GM21576 (cell line): ENCODE measurements around the gene HS1BP3.

Experiments
- ATAC-seq: cut with Tn5 transposase; IDR thresholded peaks from one replicate; pipeline ENCODE4 v1.9.1; 2021; ENCODE audit warnings: mild to moderate bottlenecking, moderate library complexity; ENCODE audit not compliant: unreplicated experiment

Gene HS1BP3, protein sequence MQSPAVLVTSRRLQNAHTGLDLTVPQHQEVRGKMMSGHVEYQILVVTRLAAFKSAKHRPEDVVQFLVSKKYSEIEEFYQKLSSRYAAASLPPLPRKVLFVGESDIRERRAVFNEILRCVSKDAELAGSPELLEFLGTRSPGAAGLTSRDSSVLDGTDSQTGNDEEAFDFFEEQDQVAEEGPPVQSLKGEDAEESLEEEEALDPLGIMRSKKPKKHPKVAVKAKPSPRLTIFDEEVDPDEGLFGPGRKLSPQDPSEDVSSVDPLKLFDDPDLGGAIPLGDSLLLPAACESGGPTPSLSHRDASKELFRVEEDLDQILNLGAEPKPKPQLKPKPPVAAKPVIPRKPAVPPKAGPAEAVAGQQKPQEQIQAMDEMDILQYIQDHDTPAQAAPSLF

DNA sequence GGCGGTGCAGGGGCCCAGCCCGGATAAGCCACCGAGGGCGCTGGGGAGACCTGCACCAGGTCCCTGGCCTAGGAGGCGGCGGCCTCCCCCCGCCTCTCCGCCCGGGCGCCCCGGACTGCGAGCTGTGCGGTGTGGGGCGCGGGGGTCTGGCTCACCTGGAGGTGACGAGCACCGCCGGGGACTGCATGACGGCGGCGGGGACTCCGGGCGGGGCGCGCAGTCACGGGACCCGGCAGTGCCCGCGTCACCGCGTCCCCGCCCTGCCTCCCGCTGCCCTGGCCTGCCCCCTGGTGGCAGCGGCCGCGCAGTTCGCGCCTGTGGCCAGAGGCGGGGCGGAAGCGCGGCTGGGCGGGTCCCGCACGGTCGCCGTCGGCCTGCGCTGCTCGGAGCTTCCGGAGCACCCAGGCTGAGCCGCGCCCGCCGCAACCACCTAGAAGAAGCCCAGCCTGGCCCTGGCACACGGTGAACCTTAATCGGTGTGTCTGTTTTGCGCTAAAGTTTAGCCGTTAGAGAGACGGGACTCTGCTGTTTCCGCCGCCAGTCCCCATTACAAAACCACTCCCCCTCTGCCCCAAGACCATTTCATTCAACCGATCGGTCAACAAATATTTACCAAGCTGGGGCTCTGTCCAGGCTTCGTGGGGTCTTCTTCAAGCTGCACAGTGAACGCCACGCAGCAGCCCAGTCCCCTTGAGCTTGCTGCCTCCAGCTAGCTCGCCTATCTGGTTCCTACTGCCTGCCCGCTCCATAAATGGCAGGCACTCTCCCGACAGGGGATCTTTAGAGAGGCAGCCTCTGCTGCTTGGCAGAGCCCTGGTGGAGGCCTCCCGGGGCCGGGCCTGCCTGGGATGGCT lies at the start of gene HS1BP3:
TSS of gene HS1BP3 (minus strand) at position 222 of the 854 bp plus-strand sequence. CDS start at position 187, 35 bp downstream.
- peak; percentile 96 for ATAC-seq

DNA sequence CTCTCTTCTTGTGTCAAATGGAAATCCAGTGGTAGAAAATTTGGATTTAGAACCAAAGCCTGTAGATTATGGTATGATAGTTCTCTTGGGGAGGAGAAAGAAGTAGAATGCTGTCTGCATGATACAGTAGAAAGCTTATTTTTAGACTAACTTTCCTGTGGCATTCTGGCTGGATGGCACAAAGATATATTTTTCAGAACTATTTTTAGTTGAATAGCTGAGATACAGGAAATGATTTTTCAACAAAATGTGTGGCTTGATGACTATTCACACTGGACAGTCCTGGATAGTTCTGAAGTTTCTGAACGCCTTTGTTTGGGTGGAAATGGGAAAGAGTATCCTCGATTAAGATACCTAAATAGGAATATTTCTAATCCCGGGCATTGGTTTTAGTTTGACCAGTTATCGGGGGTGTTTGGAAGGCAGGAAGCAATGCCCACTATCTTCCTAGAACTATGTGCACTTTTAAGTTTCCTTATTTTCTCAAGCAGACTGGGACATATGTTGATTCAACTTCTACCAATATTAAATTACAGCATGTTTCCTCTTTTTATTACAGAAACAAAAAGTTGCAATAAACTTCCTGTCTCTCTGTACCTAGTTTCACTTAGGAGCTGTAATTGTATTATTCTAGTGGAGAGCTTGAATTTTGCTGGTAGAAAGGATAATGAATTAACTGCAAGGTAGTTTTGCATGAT lies 48.2 kb upstream of the HS1BP3 start:
- ATAC-seq, result no peak

DNA sequence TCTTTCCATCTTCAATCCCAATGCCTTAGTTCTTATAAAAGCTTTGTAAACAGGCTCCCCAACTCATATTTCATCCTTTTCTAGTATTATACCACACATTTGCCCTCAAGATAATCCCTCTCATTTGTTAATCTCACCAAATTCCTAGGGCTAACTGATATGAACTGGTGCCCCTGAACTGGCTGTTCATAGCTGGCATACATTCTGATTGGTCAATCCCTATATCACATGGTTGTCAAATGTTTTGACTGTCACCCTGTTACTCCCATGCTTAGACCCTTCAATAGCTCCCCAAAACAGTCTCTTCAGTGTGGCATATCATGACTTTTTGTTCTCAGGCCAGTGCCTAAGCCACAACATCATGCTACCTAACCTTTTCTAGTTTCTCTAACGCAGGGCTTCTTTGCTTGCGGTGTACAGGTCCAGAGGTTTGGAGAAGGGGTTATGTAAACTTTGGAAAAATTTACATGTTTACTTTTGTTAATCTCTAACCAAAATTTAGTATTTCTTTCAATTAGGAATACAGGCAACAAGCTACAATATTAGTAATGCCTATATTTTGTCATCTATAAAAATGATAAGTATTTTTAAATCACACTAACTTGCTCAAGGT lies 46.5 kb upstream of the HS1BP3 start:
- ATAC-seq, result no peak

DNA sequence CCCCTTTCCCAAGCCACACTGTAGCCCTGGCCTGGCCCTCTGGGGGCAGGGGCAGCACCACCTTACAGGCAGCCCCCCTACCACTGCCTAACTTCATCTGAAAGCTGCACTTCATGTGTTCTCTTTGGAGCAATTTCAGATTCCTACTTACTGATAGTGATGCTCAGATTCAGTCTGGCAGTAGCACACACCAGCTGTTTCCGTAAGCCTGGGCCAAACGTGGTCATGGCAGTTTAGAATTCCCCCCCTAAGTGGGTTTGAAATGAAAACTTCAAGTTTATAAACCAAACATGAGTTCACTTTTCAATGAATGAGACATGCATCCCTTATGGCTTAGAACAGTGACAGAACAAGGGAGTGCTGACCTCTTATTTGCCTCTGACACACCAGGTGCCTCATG lies 45.5 kb upstream of the HS1BP3 start:
- no peak for ATAC-seq

DNA sequence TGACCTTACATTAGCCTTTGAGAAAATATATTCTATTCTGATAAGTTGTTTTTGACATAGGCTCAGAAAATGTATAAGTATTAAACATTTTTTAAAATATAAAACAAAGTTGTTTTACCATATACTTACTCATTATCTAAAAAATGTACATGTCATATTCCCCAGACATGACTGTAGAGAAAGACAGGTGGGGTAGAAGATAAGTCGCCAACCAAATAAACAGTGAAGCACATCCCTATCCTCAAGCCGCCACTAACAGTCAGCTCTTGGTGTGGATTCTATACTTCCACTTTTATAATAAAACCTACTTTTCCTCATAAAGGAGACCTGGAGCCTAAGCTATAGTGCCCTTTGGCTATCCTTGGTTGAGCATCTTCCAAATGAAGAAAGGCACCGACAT lies 42.4 kb upstream of the HS1BP3 start:
- no peak for ATAC-seq

DNA sequence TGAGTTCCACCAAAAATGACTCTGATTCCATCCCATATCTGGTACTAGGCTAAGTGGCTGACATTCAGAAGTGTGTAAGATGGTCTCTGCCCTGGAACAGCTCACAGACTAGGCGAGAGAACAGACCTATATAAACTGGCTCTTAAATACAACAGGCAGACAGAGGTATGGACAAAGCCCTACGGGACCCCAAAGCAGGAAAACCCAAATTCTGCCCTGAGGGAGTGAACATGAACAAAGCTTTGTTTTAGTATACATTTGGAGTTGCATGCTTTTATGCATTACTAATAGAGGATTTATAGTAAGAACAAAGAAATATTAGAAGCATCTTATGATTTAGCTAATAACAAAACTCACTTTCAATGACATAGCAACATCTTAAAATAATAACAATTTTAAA lies 41.2 kb upstream of the HS1BP3 start:
- ATAC-seq, result no peak

DNA sequence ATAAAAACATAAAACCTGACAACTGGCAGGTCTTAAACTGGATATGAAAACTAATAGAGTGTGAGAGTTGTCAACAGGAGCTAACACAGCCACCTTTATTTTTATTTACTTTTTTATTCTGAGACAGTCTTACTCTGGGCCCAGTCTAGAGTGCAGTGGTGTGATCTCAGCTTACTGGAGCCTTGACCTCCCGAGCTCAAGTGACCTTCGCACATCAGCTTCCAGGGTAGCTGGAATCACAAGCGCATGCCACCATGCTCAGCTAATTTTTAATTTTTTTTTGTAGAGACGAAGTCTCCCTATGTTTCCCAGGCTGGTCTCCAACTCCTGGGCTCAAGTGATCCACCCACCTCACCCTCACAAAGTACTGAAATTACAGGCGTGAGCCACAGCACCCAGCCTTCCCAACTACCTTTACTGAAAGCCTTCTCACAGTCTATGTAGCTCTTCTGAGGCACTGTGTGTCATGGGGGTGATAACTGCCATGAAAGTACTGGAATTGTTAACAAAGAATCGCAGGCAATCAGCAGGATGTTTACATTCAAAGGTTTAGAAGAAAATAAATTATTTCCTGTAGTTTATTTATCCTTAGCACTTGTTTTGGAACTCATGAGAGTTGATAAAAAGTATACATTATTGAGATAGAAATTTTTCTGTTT lies 40.3 kb upstream of the HS1BP3 start:
- no peak for ATAC-seq

DNA sequence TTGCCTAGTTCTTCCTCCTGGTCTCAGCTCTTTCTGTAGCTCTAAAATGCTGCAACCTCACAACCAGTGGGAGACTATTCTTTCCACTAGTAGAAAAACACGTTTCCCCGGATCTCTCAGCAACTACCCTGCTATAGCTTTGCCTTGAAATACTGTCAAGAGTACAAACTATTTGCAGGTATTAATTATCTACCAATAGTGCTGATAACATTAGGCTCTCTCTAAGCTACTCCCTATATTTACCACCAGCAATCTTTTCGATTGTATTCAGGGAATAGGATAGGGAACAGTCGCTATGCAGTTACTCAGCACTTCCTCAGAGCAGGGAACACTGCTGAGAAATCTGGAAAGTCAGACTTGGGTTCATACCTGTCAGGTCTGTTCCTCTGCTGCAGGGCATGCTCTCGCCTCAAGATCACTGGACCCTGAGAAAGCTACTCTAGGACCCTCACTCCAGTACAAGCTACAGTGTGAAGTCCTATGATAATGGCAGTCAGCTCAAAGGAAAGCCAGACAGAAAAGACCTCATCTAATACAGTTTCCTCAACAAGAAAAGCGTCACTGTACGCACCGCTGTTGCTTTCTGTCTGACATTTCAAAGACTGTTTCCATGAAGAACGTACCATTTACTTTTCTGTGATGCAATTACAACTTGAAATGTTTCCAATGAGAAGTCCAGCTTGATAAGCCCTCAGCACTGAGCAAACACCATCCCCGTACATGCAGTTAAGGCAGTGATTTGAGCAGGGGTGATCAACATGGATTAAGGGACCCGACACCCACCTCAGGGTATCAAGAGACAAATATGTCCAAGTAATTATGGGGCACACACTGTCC lies 38.7 kb upstream of the HS1BP3 start:
- no peak for ATAC-seq

DNA sequence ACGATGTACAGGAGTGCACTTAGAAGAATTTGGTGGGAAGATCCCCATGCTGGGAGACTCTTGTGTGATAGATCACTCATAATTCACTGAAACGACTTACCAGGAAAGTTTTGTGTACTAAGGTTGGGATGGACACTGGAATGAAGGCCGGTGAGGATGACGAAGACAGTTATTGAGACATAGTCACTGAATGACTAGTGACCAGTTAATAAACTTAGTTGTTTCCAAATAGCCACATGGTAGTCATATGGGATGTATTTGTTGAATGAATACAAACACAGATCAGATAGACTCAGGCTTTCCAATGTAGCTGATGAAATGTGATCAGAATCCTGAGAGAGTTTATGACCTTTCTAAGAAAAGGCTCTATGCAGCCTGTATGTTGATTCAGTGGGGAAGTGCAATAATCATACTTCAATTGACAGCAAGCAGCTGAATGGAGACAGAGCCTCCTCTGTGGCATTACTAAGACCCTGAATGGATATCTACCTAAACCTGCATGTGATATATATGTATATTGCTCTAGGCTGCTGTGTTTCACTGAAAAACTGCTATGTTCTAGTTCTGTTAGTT lies 36.4 kb upstream of the HS1BP3 start:
- ATAC-seq, result no peak

DNA sequence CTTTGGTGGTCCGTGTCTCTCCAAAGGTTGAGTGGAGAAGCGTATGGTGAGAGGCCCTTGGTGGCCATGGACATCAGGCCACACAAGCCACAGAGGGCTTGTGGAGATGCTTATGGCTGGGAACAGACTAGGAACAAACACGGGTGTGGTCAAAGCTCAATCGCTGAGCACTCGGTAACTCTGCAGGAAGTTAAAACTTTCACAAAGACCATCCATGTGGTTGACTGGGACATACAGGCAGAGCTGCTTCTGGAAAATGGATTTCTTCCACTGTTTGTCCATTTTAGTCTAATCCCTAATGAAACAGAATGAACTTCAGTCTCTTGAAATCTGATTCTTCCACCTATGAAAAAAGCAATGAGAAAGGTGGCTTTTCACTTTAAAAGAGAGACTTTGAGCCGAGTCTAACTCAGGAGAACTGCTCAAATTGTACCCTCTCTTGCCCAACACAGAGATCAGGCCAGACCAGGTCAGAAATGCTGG lies 33.7 kb upstream of the HS1BP3 start:
- no peak for ATAC-seq

DNA sequence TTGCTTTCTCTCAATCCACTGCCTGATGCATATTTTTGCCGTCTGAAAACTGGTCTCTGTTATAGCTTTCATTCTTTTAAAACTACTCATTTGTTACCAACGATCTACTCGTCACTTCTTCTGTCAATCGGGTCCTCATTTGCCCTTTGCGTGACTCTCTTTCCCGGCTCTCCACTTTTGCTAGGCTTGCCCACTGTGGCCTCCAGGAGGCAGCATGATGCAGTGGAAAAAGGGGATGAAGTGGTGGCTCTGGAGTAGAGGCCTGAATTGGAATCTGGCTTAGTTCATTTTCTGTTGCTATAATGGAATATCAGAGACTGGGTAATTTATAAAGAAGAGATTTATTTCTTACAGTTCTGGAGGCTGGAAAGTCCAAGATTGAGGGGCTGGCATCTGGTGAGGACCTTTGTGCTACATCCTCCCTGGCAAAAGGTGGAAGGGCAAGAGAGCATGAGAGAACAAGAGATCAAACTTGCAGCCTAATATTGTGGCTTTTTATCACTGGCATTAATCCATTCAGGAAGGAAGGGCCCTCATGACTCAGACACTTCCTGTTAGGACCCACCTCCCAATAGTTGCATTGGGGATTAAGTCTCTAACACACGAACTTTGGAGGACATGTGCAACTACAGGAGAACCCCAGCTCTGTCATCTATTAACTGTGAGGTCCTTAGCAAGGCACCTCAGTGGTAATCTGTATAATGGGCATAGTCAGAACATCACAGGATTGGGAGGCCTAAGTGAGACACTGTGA lies 31.4 kb upstream of the HS1BP3 start:
- ATAC-seq, result no peak

DNA sequence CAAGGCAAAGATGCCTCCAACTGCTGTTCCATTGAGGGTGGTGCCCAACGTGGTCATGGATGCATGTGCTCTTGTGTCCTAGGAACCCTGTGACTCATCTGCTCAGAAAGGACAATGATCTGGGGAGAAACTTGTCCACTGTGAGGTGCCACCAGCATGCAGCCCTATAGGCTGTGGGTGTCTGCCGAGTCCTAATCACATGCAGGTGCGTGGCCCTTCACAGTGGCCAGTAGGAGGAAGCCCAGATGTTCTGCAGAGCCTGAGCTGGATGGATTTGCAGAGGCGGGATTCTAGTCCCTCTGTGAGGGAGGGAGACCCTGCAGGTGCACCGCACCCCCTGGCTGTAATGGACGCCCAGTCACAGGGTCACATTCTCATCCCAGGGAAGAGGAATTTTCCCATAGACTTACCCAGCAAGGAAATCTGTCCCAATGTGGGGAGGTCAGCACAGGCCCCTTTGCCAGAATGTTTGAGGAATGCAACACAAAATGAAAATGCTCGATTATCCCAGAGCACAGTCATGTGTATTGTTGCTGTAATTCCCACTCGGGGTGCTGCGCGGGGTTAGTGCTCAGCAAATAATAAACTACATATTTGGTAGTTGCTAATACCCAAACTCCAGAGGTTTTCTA lies 30.0 kb upstream of the HS1BP3 start:
- ATAC-seq, result no peak

DNA sequence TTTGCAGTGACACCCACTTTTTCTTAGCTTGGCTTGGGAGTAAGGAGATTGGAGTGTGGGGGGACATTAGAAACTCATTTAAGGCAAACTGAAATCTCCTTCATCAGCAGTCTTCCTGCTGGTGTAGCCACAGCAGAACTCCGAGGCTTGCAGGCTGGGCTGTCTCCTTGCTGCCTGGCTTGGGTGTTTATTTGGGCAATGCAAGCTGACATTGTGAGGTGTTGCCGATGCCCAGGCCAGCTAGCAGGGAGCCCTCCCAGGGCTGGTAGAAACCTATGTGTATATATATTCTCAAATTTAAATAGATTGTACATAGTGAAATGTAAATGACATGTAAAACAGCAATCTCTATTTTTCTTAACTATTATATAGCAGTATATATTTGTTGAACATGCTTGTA lies 27.9 kb upstream of the HS1BP3 start:
- no peak for ATAC-seq

DNA sequence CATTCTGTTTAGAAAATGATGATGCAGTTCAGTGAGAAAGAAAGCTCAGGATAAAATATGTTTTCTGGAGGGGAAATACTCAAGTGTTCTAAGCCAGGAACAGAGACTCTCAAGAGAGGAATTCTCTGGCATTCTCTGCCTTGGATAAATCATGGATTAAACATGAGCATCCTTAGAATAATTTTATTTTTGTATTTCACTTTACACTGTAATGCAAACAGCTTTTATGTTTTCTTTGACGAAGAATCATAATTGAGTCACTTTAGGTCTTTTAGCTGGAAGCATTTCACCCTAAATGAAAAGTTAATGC lies 27.1 kb upstream of the HS1BP3 start:
- no peak for ATAC-seq

DNA sequence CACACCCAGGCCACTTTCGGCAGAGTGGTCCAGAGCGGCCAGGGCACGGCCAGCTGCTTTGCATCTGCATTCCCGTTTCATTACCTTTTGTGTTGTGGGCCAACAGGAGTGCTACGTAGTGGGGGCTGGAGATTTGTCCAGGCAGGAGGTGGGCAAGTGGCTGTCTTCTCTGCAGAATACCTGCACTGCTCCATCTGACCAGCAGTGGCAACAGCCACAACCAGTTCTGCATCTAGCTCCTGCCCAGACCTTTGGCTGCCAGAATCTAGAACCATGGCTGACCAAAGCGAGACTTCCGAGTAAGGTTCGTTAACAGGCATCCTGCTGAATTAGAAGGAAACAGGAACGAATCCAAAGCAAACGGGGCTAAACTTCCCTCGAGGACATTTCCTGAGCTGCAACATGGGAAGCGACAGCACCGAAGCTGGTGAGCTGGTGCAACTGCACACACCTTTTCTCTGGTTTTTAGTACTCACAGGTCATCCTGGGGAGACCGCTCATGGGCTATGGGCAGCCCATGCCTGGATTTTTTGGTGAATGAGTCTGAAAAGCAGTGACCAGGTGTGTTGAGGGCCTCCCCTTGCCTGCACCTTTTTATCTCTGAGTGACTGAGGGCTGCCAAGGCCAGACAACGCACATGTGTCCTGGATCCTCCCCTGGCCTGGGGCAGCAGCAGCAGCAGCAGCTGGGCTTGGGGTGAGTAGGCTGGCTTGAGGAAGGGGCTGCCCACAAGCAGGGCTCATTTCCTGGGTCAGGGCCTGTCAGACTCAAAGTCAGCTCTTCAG lies 26.6 kb upstream of the HS1BP3 start:
- ATAC-seq, result peak; percentile 31

DNA sequence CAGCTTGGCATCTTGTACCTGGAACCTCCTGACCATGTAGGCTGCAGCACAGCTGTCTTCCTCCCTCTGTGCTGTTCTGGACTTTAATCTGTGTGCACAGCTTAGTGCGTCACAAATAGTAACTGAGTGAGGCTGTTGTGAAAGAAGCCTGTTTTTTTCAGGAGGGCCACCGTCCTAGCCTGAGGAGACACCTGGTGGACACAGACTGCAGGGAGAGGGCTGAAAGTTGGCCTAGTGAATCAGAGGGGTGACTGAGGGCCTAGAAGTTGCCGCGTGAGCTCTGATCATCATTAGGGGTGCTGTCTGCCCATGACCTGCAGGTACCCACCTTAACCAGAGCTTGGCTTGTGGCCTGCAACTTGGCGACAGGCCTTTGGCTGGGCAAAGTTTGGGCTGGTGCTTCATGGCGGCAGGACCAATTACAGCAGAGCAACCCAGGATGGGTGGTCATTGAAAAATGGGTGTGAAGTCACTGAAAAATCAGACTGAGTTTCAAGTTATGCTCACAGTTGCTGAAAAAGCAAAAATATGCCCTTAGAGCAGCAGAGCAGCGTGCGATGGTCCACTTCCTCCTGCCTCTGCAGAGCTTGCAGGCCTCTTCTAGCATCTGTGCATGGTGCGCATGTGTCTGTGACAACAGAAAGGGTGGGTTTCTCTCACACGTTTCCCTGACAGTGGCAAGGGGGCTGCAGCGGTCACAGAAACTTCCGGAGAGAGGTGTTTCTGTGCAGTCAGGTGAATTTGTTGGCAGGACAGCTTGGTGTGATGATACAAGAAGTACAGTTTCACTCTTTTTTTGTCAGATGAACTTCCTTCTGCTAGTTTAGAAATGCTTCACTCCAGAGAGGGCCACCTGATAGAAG lies 25.7 kb upstream of the HS1BP3 start:
- peak; percentile 69 for ATAC-seq
